Sigmoid colon (tissue), 7 donors: Measurements from ENCODE around the gene CAPN5. TPM values are rescaled to one million over a fixed set of nuclear protein-coding genes. Genes with fewer than 3 reads are reported as not detected.
A peak's percentile ranks its signal among the peaks of the same experiment; 100 is the strongest.

Experiments used
- DNase-seq: peaks from one replicate; pipeline ENCODE4 v3.0.0-alpha.2; 2019
- H3K27ac ChIP-seq, 4 donors: fragments of 200-600 bp; sonication (generic); one replicate each; pipeline ENCODE4 v1.5.1; 2016 to 2019; ENCODE audit warnings: mild to moderate bottlenecking in 1 of 4
- H3K27me3 ChIP-seq, 3 donors: fragments of 200-600 bp; sonication (generic); one replicate each; pipeline ENCODE4 v1.5.1; 2019; ENCODE audit warnings: mild to moderate bottlenecking in 1 of 3
- H3K36me3 ChIP-seq, 4 donors: fragments of 200-600 bp; sonication (generic); one replicate each; pipeline ENCODE4 v1.5.1; 2016 to 2019
- H3K4me1 ChIP-seq, 4 donors: fragments of 200-600 bp; sonication (generic); one replicate each; pipeline ENCODE4 v1.5.1; 2017 to 2019
- H3K4me3 ChIP-seq, 4 donors: fragments of 200-600 bp; sonication (generic); one replicate each; pipeline ENCODE4 v1.5.1; 2017 to 2019; ENCODE audit warnings: mild to moderate bottlenecking in 2 of 4, moderate library complexity in 1 of 4
- H3K9me3 ChIP-seq, 4 donors: fragments of 200-600 bp in 3 of 4; sonication (generic) in 3 of 4; one replicate each; pipeline versions ENCODE4 v1.5.1 to v1.6.1; 2013 to 2019
- CTCF ChIP-seq, 4 experiments: fragments of 450-650 bp in 3 of 4; fragments of 200-600 bp in 1 of 4; IDR thresholded peaks; one replicate each; pipeline ENCODE4 v1.5.1; 2016 to 2019; ENCODE audit warnings: antibody characterized with exemption in 4 of 4, mild to moderate bottlenecking in 3 of 4, moderate library complexity in 2 of 4
- EP300 ChIP-seq, 4 donors: sonication (generic); formaldehyde crosslinking; IDR thresholded peaks; one replicate each; pipeline ENCODE4 v1.6.1; 2017; ENCODE audit warnings: antibody characterized with exemption in 4 of 4
- POLR2A ChIP-seq, 2 donors: fragments of 450-650 bp; IDR thresholded peaks; one replicate each; pipeline ENCODE4 v1.6.1; 2016; ENCODE audit warnings: antibody characterized with exemption in 2 of 2, mild to moderate bottlenecking in 2 of 2, moderate library complexity in 2 of 2
- POLR2AphosphoS5 ChIP-seq, 4 donors: sonication (generic); formaldehyde crosslinking; IDR thresholded peaks; one replicate each; pipeline ENCODE4 v1.6.1; 2017; ENCODE audit warnings: antibody characterized with exemption in 4 of 4
- WGBS, 2 donors: extraction: QIAGEN DNeasy Blood & Tissue Kit; methylation state at CpG; one replicate each; pipeline ENCODE4 v1.1.7; 2013; 5-methylcytosine and 5-hydroxymethylcytosine counted together
- intact Hi-C: fragments of 100-400 bp; cut with DNase I; formaldehyde crosslinking; loops from one replicate; pipeline ENCODE4 v1.15.1; 2023
- polyA plus RNA-seq, 3 donors: library from polyadenylated mRNA; stranded (reverse); fragments of 200-250 nt; gene quantifications; one replicate each; pipeline ENCODE4 v1.2.3, GENCODE V29; 2013
- total RNA-seq, 4 donors: library from RNA; depleted of rRNA; stranded (reverse); fragments of >200 nt; gene quantifications; one replicate each; pipeline ENCODE4 v1.1.0, GENCODE V29; 2016
- donor health status: healthy with polysubstance abuse.
- donor health status: Bipolar disorder and iron deficiency.
- donor health status: healthy.

CAPN5 gene
- total and polyA plus RNA-seq, 7 donors, result 4.1 to 110 (median 12.5) TPM

DNA sequence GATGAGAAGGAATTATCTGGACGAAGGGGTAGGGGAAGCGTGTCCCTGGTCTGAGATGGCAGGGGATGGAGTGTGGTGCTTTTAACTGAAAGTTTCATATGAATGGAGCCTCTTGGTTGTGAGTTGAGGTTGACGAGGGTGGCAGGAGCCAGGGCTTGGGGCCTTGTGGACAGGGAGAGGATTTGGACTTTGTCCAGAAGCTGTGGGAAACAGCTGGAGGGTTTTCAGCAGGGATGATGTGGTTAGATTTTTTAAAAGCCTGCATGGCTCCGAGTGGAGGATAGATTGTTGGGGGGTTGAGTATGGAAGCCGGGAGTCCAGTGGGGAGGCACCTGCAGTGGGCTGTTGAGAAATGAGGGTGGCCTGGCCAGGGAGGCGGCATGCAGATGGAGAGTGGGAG is 86.1 kb downstream of the CAPN5 start:
- intact Hi-C loops, result no loop called here
- TF ChIP-seq CTCF (IDR thresholded peaks at IDR 0.05), result no peak
- TF ChIP-seq POLR2AphosphoS5 (IDR thresholded peaks at IDR 0.05), result no peak
- TF ChIP-seq POLR2A (IDR thresholded peaks at IDR 0.05), result no peak
- TF ChIP-seq EP300 (IDR thresholded peaks at IDR 0.05), result no peak
- H3K4me1 ChIP-seq, result peaks cover 0 to 13% (median 2%) of the 10 kb centered on the region in 4 donors
- DNase-seq, result no peak
- no peak overlapping the region for H3K4me3 ChIP-seq
- 75 to 84% methylated on average over 6 of the region's 6 CpGs for WGBS, 2 donors
- no peak overlapping the region for H3K27ac ChIP-seq
- H3K27me3 ChIP-seq, result peaks cover 0 to 6% (median 0%) of the 10 kb centered on the region in 3 donors
- H3K36me3 ChIP-seq, result no peaks in the 10 kb centered on the region
- H3K9me3 ChIP-seq, result no peaks in the 10 kb centered on the region

- H3K4me3 ChIP-seq, result no peak overlapping the region
- 80 to 82% methylated on average over 20 of the region's 20 CpGs for WGBS, 2 donors
- H3K4me1 ChIP-seq, result peaks cover 0 to 10% (median 1%) of the 10 kb centered on the region in 4 donors
- TF ChIP-seq EP300 (IDR thresholded peaks at IDR 0.05) (no peak), POLR2A (IDR thresholded peaks at IDR 0.05) (no peak), POLR2AphosphoS5 (IDR thresholded peaks at IDR 0.05) (no peak), CTCF (IDR thresholded peaks at IDR 0.05) (no peak)
- no peaks in the 10 kb centered on the region for H3K36me3 ChIP-seq
- no peaks in the 10 kb centered on the region for H3K27me3 ChIP-seq
- H3K9me3 ChIP-seq, result no peaks in the 10 kb centered on the region
- DNase-seq, result no peak
- no peak overlapping the region for H3K27ac ChIP-seq
- intact Hi-C loops, result no loop called here
Observed at GRCh38 chr11:77153276-77154185, 86.8 kb downstream of the CAPN5 start.

DNA sequence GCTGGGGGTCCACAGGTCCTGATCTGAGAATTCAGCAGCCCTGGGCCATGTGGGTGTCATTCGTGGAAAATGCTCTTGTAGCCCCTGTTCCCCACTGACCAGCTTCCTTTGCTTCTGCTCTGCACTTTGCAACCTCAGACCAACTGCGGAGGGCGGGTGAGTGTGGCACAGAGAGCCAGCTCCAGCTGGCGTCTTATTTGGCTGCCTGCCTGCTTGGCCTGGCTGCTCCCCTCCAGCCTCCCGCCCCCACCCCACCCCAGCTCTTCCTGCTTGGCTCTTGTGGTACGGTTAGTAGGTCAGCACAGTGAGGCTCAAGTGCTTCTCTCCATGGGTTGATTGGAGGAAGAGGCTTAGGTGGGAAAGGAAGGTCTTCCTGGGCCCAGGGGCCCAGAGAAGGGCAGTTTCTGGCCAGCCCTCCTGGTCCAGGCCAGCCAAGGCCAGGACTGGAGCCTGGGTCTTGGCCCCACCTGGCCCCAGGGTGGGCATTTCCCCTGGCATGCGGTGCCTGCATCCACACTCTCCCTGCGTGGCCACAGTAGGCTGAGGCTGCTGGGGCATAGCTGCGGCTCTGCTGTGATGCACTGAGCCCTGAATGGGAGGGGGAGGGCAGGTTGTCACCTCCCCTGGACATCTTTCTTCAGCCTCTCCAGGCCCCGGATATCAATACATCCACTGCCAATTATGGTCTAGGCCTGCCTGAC is 87.8 kb downstream of the CAPN5 start:
- DNase-seq, result peak; percentile 67
- Histone ChIP-seq H3K4me1 (peaks cover 0 to 10% (median 1%) of the 10 kb centered on the region in 4 donors), H3K27me3 (no peaks in the 10 kb centered on the region), H3K27ac (no peak overlapping the region), H3K4me3 (no peak overlapping the region), H3K36me3 (no peaks in the 10 kb centered on the region), H3K9me3 (no peaks in the 10 kb centered on the region)
- WGBS, 2 donors, result 43 to 49% methylated on average over 10 of the region's 10 CpGs
- intact Hi-C loops, result no loop called here
- TF ChIP-seq CTCF (IDR thresholded peaks at IDR 0.05) (no peak), POLR2AphosphoS5 (IDR thresholded peaks at IDR 0.05) (no peak), EP300 (IDR thresholded peaks at IDR 0.05) (no peak)

DNA sequence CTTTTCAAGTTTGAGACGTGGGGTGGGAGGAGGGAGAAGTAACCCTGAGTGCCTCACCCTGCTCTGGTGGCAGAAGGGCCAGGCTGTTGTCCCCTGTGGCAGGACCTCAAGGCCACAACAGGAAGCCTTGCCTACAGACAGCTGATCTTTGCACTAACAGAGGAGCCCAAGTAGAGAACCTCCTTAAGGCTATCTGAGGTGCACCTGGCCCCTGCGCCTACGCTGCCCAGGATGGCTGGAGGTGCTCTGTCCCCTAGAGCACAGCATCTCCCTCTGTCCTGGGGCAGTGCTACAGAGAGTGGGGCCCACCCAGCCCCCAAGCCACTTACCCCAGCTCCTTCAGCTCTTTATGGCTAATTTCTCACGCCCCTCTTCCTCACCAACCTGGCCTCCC is 88.3 kb downstream of the CAPN5 start:
- WGBS, 2 donors, result 90 to 95% methylated on average over 3 to 4 of the region's 4 CpGs
- intact Hi-C loops, result no loop called here
- no peaks in the 10 kb centered on the region for H3K27me3 ChIP-seq
- H3K36me3 ChIP-seq, result no peaks in the 10 kb centered on the region
- H3K4me1 ChIP-seq, result peaks cover 0 to 10% (median 1%) of the 10 kb centered on the region in 4 donors
- TF ChIP-seq EP300 (IDR thresholded peaks at IDR 0.05) (no peak), CTCF (IDR thresholded peaks at IDR 0.05) (no peak), POLR2A (IDR thresholded peaks at IDR 0.05) (no peak), POLR2AphosphoS5 (IDR thresholded peaks at IDR 0.05) (no peak)
- no peaks in the 10 kb centered on the region for H3K9me3 ChIP-seq
- H3K4me3 ChIP-seq, result no peak overlapping the region
- no peak for DNase-seq
- H3K27ac ChIP-seq, result no peak overlapping the region
